Uterus (tissue), 2 donors: Measurements from ENCODE around the gene SLFN5.

Source experiments
- POLR2A ChIP-seq, 2 donors: fragments of 450-650 bp; IDR thresholded peaks; one replicate each; pipeline ENCODE4 v1.6.1; 2016; ENCODE audit warnings: antibody characterized with exemption in 2 of 2, mild to moderate bottlenecking in 1 of 2, moderate library complexity in 1 of 2
- TF ChIP-seq, protein P1 (sequence below), 4 experiments: fragments of 200-600 bp in 2 of 4; fragments of 450-650 bp in 2 of 4; sonication (generic) in 2 of 4; IDR thresholded peaks; one replicate each; pipeline ENCODE4 v1.5.1; 2016 to 2019; ENCODE audit warnings: antibody characterized with exemption in 4 of 4, mild to moderate bottlenecking in 2 of 4, moderate library complexity in 1 of 4

DNA sequence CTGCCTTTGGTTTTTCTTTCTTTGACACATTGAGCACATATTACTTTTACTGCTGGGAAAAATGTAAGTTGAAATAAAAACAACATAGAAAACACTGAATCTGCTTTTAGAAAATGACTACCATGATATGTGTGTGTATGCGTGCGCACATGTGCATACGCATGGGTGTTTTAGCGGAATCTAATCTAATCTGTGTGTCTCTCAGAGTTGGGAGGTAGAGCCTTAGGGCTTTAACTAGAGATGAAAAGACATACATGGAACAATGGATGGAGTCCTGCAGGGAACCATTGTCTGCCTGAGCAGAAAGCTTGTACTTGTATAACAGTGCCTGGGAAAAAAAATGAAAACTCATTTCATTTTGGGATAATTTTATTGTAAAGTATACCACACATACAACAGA is 12.4 kb downstream of the SLFN5 start:
- TF ChIP-seq, protein P1, sequence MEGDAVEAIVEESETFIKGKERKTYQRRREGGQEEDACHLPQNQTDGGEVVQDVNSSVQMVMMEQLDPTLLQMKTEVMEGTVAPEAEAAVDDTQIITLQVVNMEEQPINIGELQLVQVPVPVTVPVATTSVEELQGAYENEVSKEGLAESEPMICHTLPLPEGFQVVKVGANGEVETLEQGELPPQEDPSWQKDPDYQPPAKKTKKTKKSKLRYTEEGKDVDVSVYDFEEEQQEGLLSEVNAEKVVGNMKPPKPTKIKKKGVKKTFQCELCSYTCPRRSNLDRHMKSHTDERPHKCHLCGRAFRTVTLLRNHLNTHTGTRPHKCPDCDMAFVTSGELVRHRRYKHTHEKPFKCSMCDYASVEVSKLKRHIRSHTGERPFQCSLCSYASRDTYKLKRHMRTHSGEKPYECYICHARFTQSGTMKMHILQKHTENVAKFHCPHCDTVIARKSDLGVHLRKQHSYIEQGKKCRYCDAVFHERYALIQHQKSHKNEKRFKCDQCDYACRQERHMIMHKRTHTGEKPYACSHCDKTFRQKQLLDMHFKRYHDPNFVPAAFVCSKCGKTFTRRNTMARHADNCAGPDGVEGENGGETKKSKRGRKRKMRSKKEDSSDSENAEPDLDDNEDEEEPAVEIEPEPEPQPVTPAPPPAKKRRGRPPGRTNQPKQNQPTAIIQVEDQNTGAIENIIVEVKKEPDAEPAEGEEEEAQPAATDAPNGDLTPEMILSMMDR (IDR thresholded peaks at IDR 0.05), result no peak
- TF ChIP-seq POLR2A (IDR thresholded peaks at IDR 0.05), result no peak
